GF-D8 (cell line): ENCODE measurements around the gene ZNF343.

ENCODE experiments used
- DNase-seq: peaks from one replicate; lab custom pipeline; 2025; lab: John Stamatoyannopoulos, UW

Gene ZNF343

GRCh38 chr20:2473516-2473915, 35.2 kb downstream of the ZNF343 start:
- DNase-seq, result no peak

DNA sequence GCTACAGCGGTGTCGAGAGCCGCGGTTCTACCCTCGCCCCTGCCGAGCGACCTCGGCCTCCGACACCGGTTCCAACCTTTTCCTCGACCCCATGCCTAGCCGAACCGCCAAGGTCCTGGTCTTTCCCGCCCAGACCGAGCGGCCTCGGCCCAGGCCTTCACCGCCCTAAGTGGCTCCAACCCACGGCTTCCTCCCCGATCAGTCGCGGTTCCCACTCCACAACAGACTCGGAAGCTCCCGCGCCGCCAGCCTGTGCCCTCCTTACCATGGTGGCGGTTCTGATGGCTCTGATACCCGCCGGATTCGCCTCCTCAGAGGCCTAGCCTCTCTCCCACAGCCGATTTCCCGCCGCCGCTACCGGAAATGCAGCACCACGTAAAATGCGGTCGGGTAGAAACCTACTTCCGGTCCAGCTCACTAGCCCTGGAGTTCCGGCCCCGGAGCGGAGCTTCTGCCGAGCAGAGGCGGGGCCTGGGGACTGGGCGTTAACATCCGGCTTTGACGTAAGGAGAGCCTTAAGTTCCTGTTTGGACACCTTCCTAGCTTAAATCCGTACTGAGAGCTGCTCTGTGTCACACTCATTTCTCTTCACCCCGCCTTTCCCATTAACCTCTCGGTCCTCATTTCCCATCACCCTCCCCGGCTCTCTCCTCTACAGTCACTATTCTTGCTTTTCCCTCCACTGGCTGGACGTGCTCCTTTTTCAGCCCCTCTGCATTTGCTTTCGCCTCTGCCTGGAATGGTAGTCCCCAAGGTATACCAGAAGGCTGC, 38.1 kb downstream of the ZNF343 start, which contains the start of gene SNRPB:
Gene SNRPB (minus strand): TSS at position 367 of the 771 bp plus-strand sequence. CDS start 99 bp downstream, at position 268.
- peak; percentile 98 for DNase-seq

GRCh38 chr20:2469991-2470422, 38.7 kb downstream of the ZNF343 start:
- DNase-seq, result peak; percentile 14

DNA sequence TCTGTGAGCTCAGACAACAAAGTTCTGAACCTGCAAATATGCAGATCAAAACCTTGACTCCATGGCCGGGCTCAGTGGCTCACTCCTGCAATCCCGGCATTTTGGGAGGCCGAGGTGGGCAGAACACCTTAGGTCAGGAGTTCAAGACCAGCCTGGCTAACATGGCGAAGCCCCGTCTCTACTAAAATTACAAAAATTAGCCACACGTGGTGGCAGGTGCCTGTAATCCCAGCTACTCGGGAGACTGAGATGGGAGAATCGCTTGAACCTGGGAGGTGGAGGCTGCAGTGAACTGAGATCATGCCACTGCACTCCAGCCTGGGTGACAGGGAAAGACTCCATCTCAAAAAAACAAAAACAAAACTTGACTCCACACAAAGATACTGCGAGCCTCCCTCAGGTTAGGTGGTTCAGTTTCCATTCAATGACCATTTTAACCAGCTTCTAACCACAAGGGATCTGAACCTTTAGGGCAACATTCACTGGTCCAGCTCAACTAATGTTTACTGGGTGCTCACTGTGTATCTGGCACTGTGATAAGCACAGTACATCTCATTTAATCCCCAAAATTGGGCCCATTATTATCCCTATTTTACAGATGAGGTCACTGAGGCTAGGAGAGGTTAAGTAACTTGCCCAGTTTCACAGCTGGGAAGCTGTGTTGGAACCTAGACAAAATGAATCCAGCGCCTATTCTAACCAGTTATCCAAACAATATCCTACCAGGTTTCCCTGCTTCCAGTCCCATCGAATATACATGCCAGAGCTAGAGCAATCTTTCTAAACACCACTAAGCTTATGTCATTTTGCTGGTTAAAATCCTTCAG, 39.9 kb downstream of the ZNF343 start:
- DNase-seq, result no peak

GRCh38 chr20:2467412-2467811, 41.3 kb downstream of the ZNF343 start:
- DNase-seq, result no peak

- no peak for DNase-seq
Observed at GRCh38 chr20:2465100-2465499, 43.6 kb downstream of the ZNF343 start.

DNA sequence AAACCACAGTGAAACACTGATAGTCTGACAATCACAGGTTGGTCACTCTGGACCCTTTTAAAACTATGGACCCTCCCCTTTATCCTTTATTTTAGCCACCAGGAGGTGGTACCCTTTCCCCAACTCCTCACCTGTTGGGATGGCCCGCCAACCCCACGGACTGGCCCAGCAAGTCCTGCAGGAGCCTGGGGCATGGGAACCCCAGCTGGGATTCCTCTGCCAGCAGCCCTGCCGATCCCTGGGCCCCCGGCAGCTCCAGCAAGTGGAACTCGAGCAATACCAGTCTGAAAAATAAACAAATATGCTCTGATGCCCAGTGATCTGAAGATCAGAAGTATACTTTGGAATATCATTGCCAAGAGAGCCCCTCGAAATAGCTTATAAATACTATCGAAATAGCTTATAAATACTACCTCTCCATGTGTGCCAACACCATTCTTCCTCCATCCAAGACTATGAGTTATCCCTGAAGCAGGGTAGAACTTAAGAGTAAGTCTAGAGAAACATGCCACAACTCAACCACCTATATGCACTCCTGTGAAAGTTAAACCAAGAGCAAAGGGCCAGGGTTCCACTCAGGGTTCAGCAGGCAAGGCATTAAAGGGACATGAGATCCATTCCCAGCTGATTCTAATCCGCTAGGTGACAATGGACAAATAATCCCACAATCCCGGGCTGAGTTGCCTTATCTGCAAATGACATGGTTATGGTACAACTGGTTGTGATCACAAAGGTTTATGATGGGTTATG, 44.9 kb downstream of the ZNF343 start:
- DNase-seq, result no peak

DNA sequence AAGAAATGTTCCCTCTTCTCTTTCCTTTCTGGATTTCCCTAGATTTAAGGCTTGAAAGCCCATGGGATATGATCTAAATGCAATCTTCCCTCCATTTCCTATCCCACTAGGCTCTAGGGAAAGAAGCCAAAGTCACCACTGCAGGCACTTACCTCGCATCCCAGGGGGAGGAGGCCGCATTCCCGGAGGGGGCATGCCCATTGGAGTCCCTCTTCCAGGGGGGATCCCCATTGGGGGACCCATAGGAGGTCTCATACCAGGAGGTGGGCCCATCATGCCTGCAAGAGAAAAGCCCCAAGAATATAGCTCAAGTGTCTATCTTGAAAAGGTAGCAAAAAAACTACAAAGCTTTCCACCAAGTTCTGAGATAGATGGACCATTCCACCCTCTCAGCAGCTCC, 46.2 kb downstream of the ZNF343 start:
- no peak for DNase-seq

- no peak for DNase-seq
Observed at GRCh38 chr20:2460752-2461424, 47.8 kb downstream of the ZNF343 start.

DNA sequence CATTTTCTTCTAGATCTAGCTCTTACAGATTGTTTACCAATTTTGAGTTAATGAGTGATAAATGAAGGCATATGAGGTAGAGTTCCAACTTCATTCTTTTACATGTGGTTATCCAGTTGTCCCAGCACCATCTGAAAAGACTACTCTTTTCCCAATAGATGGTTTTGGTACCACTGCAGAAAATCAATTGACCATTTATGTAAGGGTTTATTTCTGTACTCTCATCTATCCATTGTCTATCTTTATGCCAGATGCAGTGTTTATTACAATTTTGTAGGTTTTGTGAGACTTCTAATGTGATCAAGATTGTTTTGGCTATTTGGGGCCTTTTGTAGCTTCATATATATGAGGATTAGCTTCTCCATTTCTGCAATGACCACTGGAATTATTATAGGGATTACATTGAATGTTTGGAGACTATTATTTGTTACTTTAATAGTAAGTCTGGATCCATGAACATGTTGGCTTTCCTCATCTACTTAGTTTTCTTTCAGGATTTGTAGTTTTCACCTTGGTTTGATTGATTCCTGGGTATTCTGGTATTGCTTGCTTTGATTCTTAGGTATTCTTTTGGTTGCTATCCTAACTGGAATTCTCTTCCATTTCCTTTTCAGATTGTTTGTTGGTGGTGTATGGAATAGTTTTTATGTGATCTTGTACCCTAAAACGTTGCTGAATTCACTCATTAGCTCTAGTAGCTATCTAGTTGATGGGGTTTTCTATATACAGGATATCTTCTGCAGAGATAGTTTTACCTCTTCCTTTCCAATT, 48.5 kb downstream of the ZNF343 start:
- no peak for DNase-seq

DNA sequence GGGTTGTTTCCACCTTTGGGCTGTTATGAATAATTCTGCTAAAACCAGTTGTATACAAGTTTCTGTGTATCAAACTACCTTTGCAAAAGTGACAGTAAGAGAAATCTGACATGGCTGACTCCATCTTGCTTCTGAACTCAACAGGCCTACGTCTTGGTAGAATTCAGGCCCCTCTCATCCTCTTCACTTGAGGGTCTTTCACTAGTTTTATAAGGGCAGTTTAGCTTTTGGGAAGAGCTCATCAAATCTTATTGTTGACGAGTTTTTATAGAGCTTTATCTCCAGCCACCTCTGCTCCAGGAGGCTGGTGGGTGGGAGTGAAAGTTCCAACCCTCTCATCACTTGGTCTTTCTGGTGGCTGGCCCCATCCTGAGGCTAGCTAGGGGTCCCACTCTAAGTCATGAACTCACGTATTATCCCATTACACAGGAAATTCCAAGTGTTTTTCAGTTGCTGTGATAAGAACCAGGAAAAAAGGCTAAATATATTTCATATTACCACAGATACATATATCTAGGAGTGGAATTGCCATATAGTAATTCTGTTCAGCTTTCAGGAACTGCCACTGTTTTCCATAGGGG, 49.7 kb downstream of the ZNF343 start:
- no peak for DNase-seq

- no peak for DNase-seq
Observed at GRCh38 chr20:2455771-2456497, 52.8 kb downstream of the ZNF343 start.

- no peak for DNase-seq
Observed at GRCh38 chr20:2453792-2454191, 54.9 kb downstream of the ZNF343 start.

DNA sequence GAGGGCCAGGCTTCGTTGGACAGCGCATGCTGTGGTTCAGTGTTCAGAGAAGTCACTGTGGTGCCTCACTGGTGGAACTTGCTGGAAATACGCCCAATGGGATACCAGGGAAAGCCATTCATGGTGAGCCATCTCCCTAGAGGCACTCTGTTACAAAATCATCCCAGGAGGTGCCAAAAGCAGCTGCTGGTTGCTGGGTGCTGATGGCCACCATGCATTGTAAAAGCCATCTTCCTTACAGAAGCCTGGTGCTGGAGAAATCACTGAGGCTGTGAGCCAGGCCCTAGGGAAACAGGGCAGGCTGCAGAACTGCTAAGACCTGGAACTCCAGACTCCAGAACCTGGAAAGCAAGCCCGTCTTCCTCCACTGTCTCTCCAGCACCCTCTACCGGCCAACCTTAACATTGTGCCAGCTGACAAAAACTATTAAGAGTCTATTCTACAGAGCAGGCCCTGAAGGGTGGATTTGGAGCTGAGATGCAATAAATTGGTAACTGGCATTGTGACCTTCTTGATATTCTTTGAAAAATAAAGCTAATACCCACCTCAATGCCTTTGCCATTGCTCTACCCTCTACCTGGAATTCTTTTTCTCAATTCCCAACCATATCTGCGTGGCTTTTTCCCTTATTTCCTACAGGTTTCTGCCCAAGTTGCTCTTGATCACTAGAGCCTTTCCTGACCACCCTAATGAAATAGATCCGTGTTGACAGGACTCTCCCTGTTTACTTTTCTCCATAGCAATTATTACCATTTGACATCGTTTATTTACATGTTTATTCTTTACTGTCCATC, 56.6 kb downstream of the ZNF343 start:
- DNase-seq, result no peak

DNA sequence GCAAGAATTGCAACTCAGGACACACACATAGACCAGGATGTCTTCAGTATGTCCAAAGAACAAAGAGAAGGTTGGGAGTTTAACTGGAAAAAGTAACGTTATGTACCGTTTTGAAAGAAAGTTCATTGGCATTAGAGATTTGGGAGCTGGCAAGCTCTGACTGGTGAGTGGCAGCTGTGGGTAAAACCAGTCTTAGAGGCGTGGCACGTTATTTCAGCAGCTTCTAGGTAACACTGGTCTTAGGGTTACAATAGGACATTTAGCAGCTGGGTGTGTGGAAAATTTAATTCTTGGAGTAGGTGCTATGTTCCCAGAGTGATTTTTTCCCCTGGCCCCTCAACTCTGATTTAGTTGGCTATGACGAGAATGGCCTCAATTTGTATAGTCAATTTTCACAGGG, 57.3 kb downstream of the ZNF343 start:
- no peak for DNase-seq

DNA sequence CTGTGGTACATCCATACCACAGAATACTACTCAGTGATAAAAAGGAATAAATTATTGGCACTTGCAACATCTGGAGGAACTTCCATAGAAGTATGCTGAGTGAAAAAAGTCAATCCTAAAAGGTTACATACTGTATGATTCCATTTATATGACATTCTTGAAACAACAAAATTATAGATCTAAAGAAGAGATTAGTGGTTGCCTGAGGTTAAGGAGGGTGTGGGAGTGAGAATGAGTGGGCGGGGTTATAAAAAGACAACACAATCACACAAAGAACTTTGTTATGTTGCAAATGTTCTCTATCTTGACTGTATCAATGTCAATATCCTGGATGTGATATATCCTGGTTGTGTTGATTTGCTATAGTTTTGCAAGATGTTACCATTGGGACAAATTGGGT, 59.3 kb downstream of the ZNF343 start:
- no peak for DNase-seq

- DNase-seq, result no peak
Observed at GRCh38 chr20:2446845-2447244, 61.9 kb downstream of the ZNF343 start.
